Peyer's patch (tissue), 4 donors: ENCODE data around the gene PDE11A. TPM values are rescaled to one million over a fixed set of nuclear protein-coding genes. Genes with fewer than 3 reads are reported as not detected.

ENCODE experiments used
- DNase-seq, 3 donors: peaks; one replicate each; pipeline ENCODE4 v3.0.0-alpha.2; 2017 to 2019
- H3K27ac ChIP-seq, 4 donors: fragments of 200-600 bp; sonication (generic); one replicate each; pipeline ENCODE4 v1.5.1; 2016 to 2019
- H3K27me3 ChIP-seq, 2 donors: fragments of 200-600 bp; sonication (generic); one replicate each; pipeline ENCODE4 v1.5.1; 2019
- H3K36me3 ChIP-seq, 3 donors: fragments of 200-600 bp; sonication (generic); one replicate each; pipeline ENCODE4 v1.5.1; 2016 to 2019
- H3K4me1 ChIP-seq, 4 donors: fragments of 200-600 bp; sonication (generic); one replicate each; pipeline ENCODE4 v1.5.1; 2016 to 2019
- H3K4me3 ChIP-seq, 4 donors: fragments of 200-600 bp; sonication (generic); 1 replicate in 3 of 4; 2 replicates in 1 of 4; pipeline ENCODE4 v1.5.1; 2016 to 2019; ENCODE audit warnings: mild to moderate bottlenecking in 1 of 4
- H3K9me3 ChIP-seq, 4 donors: fragments of 200-600 bp; sonication (generic); one replicate each; pipeline ENCODE4 v1.5.1; 2016 to 2019; ENCODE audit warnings: mild to moderate bottlenecking in 1 of 4
- POLR2A ChIP-seq, 2 donors: fragments of 450-650 bp; IDR thresholded peaks; one replicate each; pipeline ENCODE4 v1.5.1; 2017; ENCODE audit warnings: antibody characterized with exemption in 2 of 2, mild to moderate bottlenecking in 2 of 2, moderate library complexity in 2 of 2
- total RNA-seq, 4 donors: library from RNA; depleted of rRNA; stranded (reverse); fragments of >200 nt; gene quantifications; one replicate each; pipeline ENCODE4 v1.1.0, GENCODE V29; 2016
- TF ChIP-seq, protein P1 (sequence below), 6 experiments: fragments of 450-650 bp in 4 of 6; fragments of 200-600 bp in 2 of 6; sonication (generic) in 1 of 6; IDR thresholded peaks; one replicate each; pipeline ENCODE4 v1.5.1; 2017 to 2019; ENCODE audit warnings: antibody characterized with exemption in 6 of 6, mild to moderate bottlenecking in 3 of 6, moderate library complexity in 1 of 6

The PDE11A gene
- total RNA-seq, 4 donors from 2014 or later = 1.6 to 2.1 (median 1.7) TPM

DNA sequence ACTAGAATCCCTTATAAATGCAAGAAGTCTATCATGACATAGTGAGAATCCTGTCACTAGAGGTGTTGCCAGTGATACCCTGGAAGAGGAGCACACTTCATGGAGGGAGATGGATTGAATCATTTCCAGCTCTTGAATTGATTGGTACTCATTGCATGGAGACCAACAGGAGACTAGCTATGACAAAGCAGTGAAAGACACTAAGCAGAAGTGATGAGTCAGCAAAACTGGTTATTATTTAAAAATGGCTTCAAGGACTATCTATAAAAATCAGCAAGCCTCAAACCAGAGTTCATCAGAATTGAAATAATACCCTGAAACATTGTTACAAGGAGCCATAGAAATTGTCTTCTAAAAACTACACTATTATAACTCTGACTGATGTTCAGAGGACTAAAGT, 200.3 kb downstream of the PDE11A start:
- no peak for DNase-seq
- H3K4me1 ChIP-seq = no peaks in the 10 kb centered on the region
- no peaks in the 10 kb centered on the region for H3K27me3 ChIP-seq
- H3K9me3 ChIP-seq = no peaks in the 10 kb centered on the region
- no peak for TF ChIP-seq POLR2A (IDR thresholded peaks at IDR 0.05)
- TF ChIP-seq, protein P1, sequence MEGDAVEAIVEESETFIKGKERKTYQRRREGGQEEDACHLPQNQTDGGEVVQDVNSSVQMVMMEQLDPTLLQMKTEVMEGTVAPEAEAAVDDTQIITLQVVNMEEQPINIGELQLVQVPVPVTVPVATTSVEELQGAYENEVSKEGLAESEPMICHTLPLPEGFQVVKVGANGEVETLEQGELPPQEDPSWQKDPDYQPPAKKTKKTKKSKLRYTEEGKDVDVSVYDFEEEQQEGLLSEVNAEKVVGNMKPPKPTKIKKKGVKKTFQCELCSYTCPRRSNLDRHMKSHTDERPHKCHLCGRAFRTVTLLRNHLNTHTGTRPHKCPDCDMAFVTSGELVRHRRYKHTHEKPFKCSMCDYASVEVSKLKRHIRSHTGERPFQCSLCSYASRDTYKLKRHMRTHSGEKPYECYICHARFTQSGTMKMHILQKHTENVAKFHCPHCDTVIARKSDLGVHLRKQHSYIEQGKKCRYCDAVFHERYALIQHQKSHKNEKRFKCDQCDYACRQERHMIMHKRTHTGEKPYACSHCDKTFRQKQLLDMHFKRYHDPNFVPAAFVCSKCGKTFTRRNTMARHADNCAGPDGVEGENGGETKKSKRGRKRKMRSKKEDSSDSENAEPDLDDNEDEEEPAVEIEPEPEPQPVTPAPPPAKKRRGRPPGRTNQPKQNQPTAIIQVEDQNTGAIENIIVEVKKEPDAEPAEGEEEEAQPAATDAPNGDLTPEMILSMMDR (IDR thresholded peaks at IDR 0.05) = no peak
- H3K36me3 ChIP-seq = no peaks in the 10 kb centered on the region
- no peak overlapping the region for H3K27ac ChIP-seq
- no peak overlapping the region for H3K4me3 ChIP-seq

DNA sequence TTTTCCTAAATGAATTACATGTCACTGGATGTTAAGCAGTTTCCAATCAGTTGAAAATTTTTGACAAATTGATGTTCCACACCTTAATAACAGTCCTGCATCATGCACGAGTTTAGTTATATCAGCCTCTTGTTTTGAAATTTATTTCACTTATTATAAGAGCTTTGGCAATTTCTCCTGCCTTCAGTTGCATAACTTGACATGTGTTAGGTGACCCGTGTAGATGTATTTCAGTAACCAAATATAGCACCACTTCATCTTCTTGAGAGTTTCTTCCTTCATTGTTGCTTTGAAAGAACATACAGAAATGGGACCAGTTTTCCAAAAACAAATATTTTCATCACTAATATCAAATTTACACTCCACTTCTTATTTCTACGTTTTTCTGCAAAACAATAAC, 202.7 kb downstream of the PDE11A start:
- TF ChIP-seq, protein P1 (IDR thresholded peaks at IDR 0.05) = no peak
- TF ChIP-seq POLR2A (IDR thresholded peaks at IDR 0.05) = no peak
- no peak overlapping the region for H3K4me3 ChIP-seq

DNA sequence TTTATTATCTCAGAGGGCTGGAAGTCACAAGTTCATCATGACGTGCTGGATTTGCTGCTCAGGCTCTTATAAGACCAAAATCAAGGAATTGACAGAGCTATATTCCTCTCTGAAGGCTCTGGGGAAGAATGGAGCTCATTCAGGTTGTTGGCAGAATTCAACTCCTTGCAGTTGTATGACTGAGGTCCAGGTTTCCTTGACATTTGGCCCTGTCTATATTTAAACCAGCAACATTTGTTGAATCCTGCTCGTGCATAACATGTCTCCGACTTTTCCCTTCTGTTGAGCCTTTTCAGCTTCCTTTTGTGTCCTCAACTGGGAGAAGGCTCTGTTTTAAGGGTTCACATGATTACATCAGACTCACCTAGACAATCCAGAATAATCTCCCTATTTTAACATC, 203.4 kb downstream of the PDE11A start:
- H3K27ac ChIP-seq = no peak overlapping the region
- no peak for TF ChIP-seq POLR2A (IDR thresholded peaks at IDR 0.05)
- TF ChIP-seq, protein P1 (IDR thresholded peaks at IDR 0.05) = no peak
- DNase-seq = no peak
- no peaks in the 10 kb centered on the region for H3K36me3 ChIP-seq
- no peaks in the 10 kb centered on the region for H3K4me1 ChIP-seq
- no peaks in the 10 kb centered on the region for H3K27me3 ChIP-seq
- no peak overlapping the region for H3K4me3 ChIP-seq
- no peaks in the 10 kb centered on the region for H3K9me3 ChIP-seq

More for the DNA sequence above, 202.7 kb downstream of the PDE11A start:
- no peaks in the 10 kb centered on the region for H3K4me1 ChIP-seq
- no peak overlapping the region for H3K27ac ChIP-seq
- no peaks in the 10 kb centered on the region for H3K9me3 ChIP-seq
- H3K27me3 ChIP-seq = no peaks in the 10 kb centered on the region
- H3K36me3 ChIP-seq = no peaks in the 10 kb centered on the region
- DNase-seq = no peak

DNA sequence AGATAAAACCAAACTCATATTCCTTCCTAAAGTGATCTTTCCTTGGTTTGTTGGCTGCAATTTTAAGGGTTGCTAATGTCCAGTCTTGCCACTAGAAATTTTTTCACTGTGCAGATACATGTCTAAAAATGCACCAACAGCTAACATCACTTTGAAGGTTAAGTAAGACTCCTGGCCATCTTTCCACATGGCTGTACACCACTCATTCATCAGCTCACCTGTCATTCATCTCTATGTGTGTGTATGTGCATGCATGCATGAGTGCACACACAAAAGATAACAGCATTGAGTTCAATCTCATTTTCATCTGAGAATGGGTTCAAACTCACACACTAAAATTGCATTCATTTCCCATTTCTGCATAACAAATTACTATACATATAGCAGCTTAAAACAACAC, 203.8 kb downstream of the PDE11A start:
- Histone ChIP-seq H3K9me3 (no peaks in the 10 kb centered on the region), H3K27ac (no peak overlapping the region), H3K4me3 (no peak overlapping the region), H3K36me3 (no peaks in the 10 kb centered on the region), H3K27me3 (no peaks in the 10 kb centered on the region), H3K4me1 (no peaks in the 10 kb centered on the region)
- no peak for DNase-seq
- no peak for TF ChIP-seq POLR2A (IDR thresholded peaks at IDR 0.05)
- TF ChIP-seq, protein P1 (IDR thresholded peaks at IDR 0.05) = no peak

DNA sequence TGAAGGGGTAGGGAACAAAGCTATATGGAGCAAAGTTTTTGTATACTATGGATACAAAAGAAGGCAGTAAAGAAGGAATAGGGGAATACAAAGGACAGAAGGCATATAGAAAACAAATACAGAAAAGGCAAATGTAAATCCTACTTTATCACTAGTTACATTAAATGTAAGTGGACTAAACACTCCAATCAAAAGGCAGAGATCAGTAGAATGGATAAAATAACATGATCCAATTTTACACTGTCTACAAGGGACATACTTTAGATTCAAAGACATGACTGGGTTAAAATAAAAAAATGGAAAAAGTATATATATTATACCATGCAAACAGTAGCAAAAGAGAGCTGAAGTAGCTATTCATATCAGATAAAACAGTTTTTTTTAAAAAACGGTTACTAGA, 215.0 kb downstream of the PDE11A start:
- DNase-seq = no peak
- no peak for TF ChIP-seq POLR2A (IDR thresholded peaks at IDR 0.05)
- TF ChIP-seq, protein P1 (IDR thresholded peaks at IDR 0.05) = no peak
- Histone ChIP-seq H3K9me3 (no peaks in the 10 kb centered on the region), H3K4me1 (no peaks in the 10 kb centered on the region), H3K27me3 (no peaks in the 10 kb centered on the region), H3K36me3 (no peaks in the 10 kb centered on the region), H3K4me3 (no peak overlapping the region), H3K27ac (no peak overlapping the region)

DNA sequence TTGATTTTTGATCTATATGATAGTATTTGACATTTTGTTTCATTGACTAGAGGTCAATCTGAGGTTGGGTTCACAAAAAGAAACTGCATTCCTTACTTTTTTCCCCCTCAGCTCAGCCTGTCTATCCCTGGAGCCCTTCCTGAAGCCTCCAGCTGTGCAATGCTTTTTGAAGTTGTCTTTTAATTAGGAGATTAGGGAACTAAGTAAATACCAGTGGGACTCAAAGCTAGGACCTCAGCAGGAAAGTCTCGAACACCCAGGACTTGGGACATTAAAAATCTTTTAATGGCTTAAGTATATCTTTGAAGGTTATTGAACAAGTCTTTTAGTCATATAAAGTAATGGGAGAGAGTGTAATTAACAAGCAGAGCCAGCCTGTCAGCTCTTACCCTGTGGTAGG, 220.2 kb downstream of the PDE11A start:
- H3K4me1 ChIP-seq = no peaks in the 10 kb centered on the region
- H3K27ac ChIP-seq = no peak overlapping the region
- no peak overlapping the region for H3K4me3 ChIP-seq
- no peak for TF ChIP-seq POLR2A (IDR thresholded peaks at IDR 0.05)
- TF ChIP-seq, protein P1 (IDR thresholded peaks at IDR 0.05) = no peak
- DNase-seq = no peak
- H3K9me3 ChIP-seq = no peaks in the 10 kb centered on the region
- no peaks in the 10 kb centered on the region for H3K27me3 ChIP-seq
- no peaks in the 10 kb centered on the region for H3K36me3 ChIP-seq
